GM12891 (cell line): ENCODE results near the gene TTC39C.

Experiments
- PAX5 ChIP-seq: IDR thresholded peaks from 2 replicates; pipeline ENCODE4 v1.6.1; 2011; ENCODE audit warnings: low read length, moderate library complexity, mild to moderate bottlenecking; ENCODE audit not compliant: insufficient read depth, severe bottlenecking
- POLR2A ChIP-seq: IDR thresholded peaks from 2 replicates; pipeline ENCODE4 v1.6.1; 2011; ENCODE audit warnings: low read depth, low read length, control low read depth
- POLR2AphosphoS5 ChIP-seq: IDR thresholded peaks from 2 replicates; pipeline ENCODE4 v1.6.1; 2011; ENCODE audit warnings: low read depth, low read length, control low read depth
- POU2F2 ChIP-seq: IDR thresholded peaks from 2 replicates; pipeline ENCODE4 v1.6.1; 2011; ENCODE audit warnings: low read depth, mild to moderate bottlenecking, control low read depth, low read length, moderate library complexity
- SPI1 ChIP-seq: IDR thresholded peaks from 2 replicates; pipeline ENCODE4 v1.6.1; 2011; ENCODE audit warnings: low read depth, low read length, control low read depth
- TAF1 ChIP-seq: IDR thresholded peaks from 2 replicates; pipeline ENCODE4 v1.6.1; 2011; ENCODE audit warnings: low read depth, low read length, control low read depth

- TF ChIP-seq POU2F2 (no peak), POLR2A (no peak), POLR2AphosphoS5 (no peak), TAF1 (no peak), PAX5 (no peak), SPI1 (no peak)
Measured at GRCh38 chr18:24023185-24023814, 8.7 kb downstream of the TTC39C start.
